GM23248 (cell line): ENCODE measurements around the gene YY2. TPM values are rescaled to one million over a fixed set of nuclear protein-coding genes. Genes with fewer than 3 reads are reported as not detected.

ENCODE experiments used
- DNase-seq: peaks from one replicate; pipeline ENCODE4 v3.0.0-alpha.2; 2015
- H2AFZ ChIP-seq: fragments of 200-600 bp; sonication (generic); 2 replicates; pipeline ENCODE4 v1.6.1; 2016; ENCODE audit warnings: antibody characterized with exemption
- H3F3A ChIP-seq: fragments of 200-600 bp; sonication (generic); 2 replicates; pipeline ENCODE4 v1.6.1; 2016; ENCODE audit warnings: mild to moderate bottlenecking, antibody characterized with exemption, mixed run types; ENCODE audit not compliant: insufficient read depth
- H3K27ac ChIP-seq: fragments of 200-600 bp; sonication (generic); 2 replicates; pipeline ENCODE4 v1.5.1; 2016; ENCODE audit warnings: mild to moderate bottlenecking
- H3K27me3 ChIP-seq: fragments of 200-600 bp; sonication (generic); replicated peaks from 2 replicates; pipeline ENCODE4 v1.6.1; 2016; ENCODE audit warnings: mild to moderate bottlenecking; ENCODE audit not compliant: insufficient read depth
- H3K36me3 ChIP-seq: fragments of 200-600 bp; sonication (generic); 2 replicates; pipeline ENCODE4 v1.6.1; 2016; ENCODE audit warnings: low read depth, mild to moderate bottlenecking
- H3K4me1 ChIP-seq: fragments of 200-600 bp; sonication (generic); 2 replicates; pipeline ENCODE4 v1.6.1; 2016; ENCODE audit warnings: mild to moderate bottlenecking; ENCODE audit not compliant: insufficient read depth
- H3K4me2 ChIP-seq: fragments of 200-600 bp; sonication (generic); one replicate; pipeline ENCODE4 v1.6.1; 2016; ENCODE audit warnings: mild to moderate bottlenecking; ENCODE audit not compliant: unreplicated experiment
- H3K4me3 ChIP-seq: fragments of 200-600 bp; sonication (generic); 2 replicates; pipeline ENCODE4 v1.5.1; 2016; ENCODE audit warnings: mild to moderate bottlenecking
- H3K79me2 ChIP-seq: fragments of 200-600 bp; sonication (generic); 2 replicates; pipeline ENCODE4 v1.6.1; 2016; ENCODE audit warnings: mild to moderate bottlenecking; ENCODE audit not compliant: insufficient read depth
- H3K9ac ChIP-seq: fragments of 200-600 bp; sonication (generic); 2 replicates; pipeline ENCODE4 v1.6.1; 2016; ENCODE audit warnings: mild to moderate bottlenecking
- H3K9me2 ChIP-seq: fragments of 200-600 bp; sonication (generic); 2 replicates; pipeline ENCODE4 v1.6.1; 2016; ENCODE audit warnings: mixed run types, mild to moderate bottlenecking, moderate library complexity; ENCODE audit not compliant: insufficient read depth
- H3K9me3 ChIP-seq: fragments of 200-600 bp; sonication (generic); one replicate; pipeline ENCODE4 v1.6.1; 2017; ENCODE audit warnings: low read depth
- H4K20me1 ChIP-seq: fragments of 200-600 bp; sonication (generic); 2 replicates; pipeline ENCODE4 v1.6.0; 2016; ENCODE audit not compliant: insufficient read depth
- EZH2 ChIP-seq: fragments of 200-600 bp; sonication (generic); IDR thresholded peaks from 2 replicates; pipeline ENCODE4 v1.6.1; 2018; ENCODE audit warnings: antibody characterized with exemption, mild to moderate bottlenecking; ENCODE audit not compliant: insufficient read depth, poor library complexity, severe bottlenecking
- EZH2phosphoT487 ChIP-seq: fragments of 200-600 bp; sonication (generic); IDR thresholded peaks from 2 replicates; pipeline ENCODE4 v1.6.1; 2018; ENCODE audit warnings: antibody characterized with exemption, moderate library complexity, mild to moderate bottlenecking, low read depth; ENCODE audit not compliant: insufficient read depth
- WGBS, 2 experiments: methylation state at CpG; one replicate each; pipeline ENCODE4 v1.1.6; 2015 to 2017; ENCODE audit warnings: low lambda C conversion rate in 2 of 2, low coverage in 1 of 2; ENCODE audit errors: missing lambda C conversion rate in 2 of 2; 5-methylcytosine and 5-hydroxymethylcytosine counted together
- in situ Hi-C: fragments of 300-500 bp; cut with MboI; formaldehyde crosslinking; loops from 2 replicates; pipeline ENCODE4 v1.15.0; 2020
- polyA plus RNA-seq: library from polyadenylated mRNA; unstranded; fragments of >200 nt; fragmentation: Nextera tagmentation; extraction: Ambion mirVana; gene quantifications from 2 replicates; pipeline ENCODE4 v1.2.1, GENCODE V29; 2016
- small RNA-seq: library from RNA; depleted of rRNA; stranded (forward); fragments of <200 nt; gene quantifications from one replicate; pipeline ENCODE3, GENCODE V24; 2014; ENCODE audit warnings: low read depth, low replicate concordance
- total RNA-seq: library from RNA; depleted of rRNA; stranded (reverse); fragments of >200 nt; shearing (Covaris generic); gene quantifications from 2 replicates; pipeline ENCODE4 v1.2.3, GENCODE V29; 2014; rRNA removed

Gene YY2
- total and polyA plus RNA-seq, 2 experiments from 2014 or later, result 1.4 to 1.9 TPM

DNA sequence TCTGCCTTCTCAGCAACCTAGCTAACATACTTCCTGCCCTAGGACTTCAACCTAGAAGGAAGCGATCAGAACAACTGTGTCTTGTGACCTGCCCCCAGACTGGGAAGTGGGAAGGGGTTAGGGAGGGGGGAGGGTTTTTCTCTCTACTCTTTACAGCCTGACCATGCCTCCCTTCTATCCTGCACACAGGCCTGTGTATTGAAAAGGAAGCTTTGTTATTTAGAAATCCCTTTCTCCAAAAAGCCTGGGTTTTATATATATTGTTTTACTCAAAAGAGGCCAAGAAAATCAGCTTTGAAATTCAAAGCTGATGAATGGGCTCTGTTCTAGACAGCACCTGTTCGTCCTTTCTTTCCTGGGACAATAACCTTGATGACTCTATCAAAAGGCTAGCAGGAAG, 49.5 kb downstream of the YY2 start:
- no peaks in the 10 kb centered on the region for H3K36me3 ChIP-seq
- in situ Hi-C loops, result no loop called here
- H3K27ac ChIP-seq, result no peak overlapping the region
- H3K79me2 ChIP-seq, result no peaks in the 10 kb centered on the region
- H2AFZ ChIP-seq, result no peak overlapping the region
- H3K9ac ChIP-seq, result no peak overlapping the region
- H3K9me3 ChIP-seq, result no peaks in the 10 kb centered on the region
- H3K9me2 ChIP-seq, result no peaks in the 10 kb centered on the region
- WGBS, 2 experiments, result 81 to 94% methylated on average over 1 to 2 of the region's 2 CpGs
- TF ChIP-seq EZH2phosphoT487 (no peak), EZH2 (no peak)
- no peaks in the 10 kb centered on the region for H3K27me3 ChIP-seq
- no peaks in the 10 kb centered on the region for H4K20me1 ChIP-seq
- H3K4me3 ChIP-seq, result no peak overlapping the region
- no peak overlapping the region for H3K4me2 ChIP-seq
- H3F3A ChIP-seq, result no peaks in the 10 kb centered on the region
- no peak for DNase-seq
- H3K4me1 ChIP-seq, result no peaks in the 10 kb centered on the region

GRCh38 chrX:21905953-21906352, 50.2 kb downstream of the YY2 start:
- H3K27ac ChIP-seq, result no peak overlapping the region
- no peak overlapping the region for H3K4me3 ChIP-seq
- H3K9ac ChIP-seq, result no peak overlapping the region
- no peak for DNase-seq
- H3K4me2 ChIP-seq, result no peak overlapping the region
- H3K36me3 ChIP-seq, result no peaks in the 10 kb centered on the region
- no peaks in the 10 kb centered on the region for H3F3A ChIP-seq
- no peaks in the 10 kb centered on the region for H3K4me1 ChIP-seq
- no peaks in the 10 kb centered on the region for H3K9me3 ChIP-seq
- H3K79me2 ChIP-seq, result no peaks in the 10 kb centered on the region
- H4K20me1 ChIP-seq, result no peaks in the 10 kb centered on the region
- H3K9me2 ChIP-seq, result no peaks in the 10 kb centered on the region
- no peaks in the 10 kb centered on the region for H3K27me3 ChIP-seq
- in situ Hi-C loops, result no loop called here
- H2AFZ ChIP-seq, result no peak overlapping the region
- WGBS, 2 experiments, result 94 to 98% methylated on average over 3 of the region's 3 CpGs
- no peak for TF ChIP-seq EZH2phosphoT487

GRCh38 chrX:21907260-21907659, 51.5 kb downstream of the YY2 start:
- no peaks in the 10 kb centered on the region for H3K79me2 ChIP-seq
- no peaks in the 10 kb centered on the region for H3K9me2 ChIP-seq
- H3K36me3 ChIP-seq, result no peaks in the 10 kb centered on the region
- in situ Hi-C loops, result no loop called here
- no peaks in the 10 kb centered on the region for H3K4me1 ChIP-seq
- no peak overlapping the region for H3K9ac ChIP-seq
- no peak overlapping the region for H2AFZ ChIP-seq
- no peaks in the 10 kb centered on the region for H3K27me3 ChIP-seq
- H3K4me2 ChIP-seq, result no peak overlapping the region
- WGBS, 2 experiments, result 10 to 17% methylated on average over 1 of the region's 1 CpG
- no peak overlapping the region for H3K27ac ChIP-seq
- TF ChIP-seq EZH2phosphoT487 (no peak), EZH2 (no peak)
- H3K9me3 ChIP-seq, result no peaks in the 10 kb centered on the region
- no peak overlapping the region for H3K4me3 ChIP-seq
- H4K20me1 ChIP-seq, result no peaks in the 10 kb centered on the region
- H3F3A ChIP-seq, result no peaks in the 10 kb centered on the region
- DNase-seq, result no peak

Small RNA genes within 50 kb of the gene (small RNA-seq; reads per million reads assigned to genes)
- gene U73479.1, result not detected

Other genes with a start within 250 kb of the YY2 start
- not detected in 2 replicates for gene KLHL34, start 197.7 kb upstream of the YY2 start, total RNA-seq
- not detected in 2 replicates for gene KLHL34, start 197.7 kb upstream of the YY2 start, polyA plus RNA-seq
- not detected in 2 replicates for gene SMPX, start 97.9 kb upstream of the YY2 start, total RNA-seq
- not detected in 2 replicates for gene SMPX, start 97.9 kb upstream of the YY2 start, polyA plus RNA-seq
- gene MBTPS2, start 16.4 kb upstream of the YY2 start, total RNA-seq, result 9.2 and 11.7 TPM in 2 replicates
- gene MBTPS2, start 16.4 kb upstream of the YY2 start, polyA plus RNA-seq, result 24.0 and 25.5 TPM in 2 replicates
- 159 and 162 TPM in 2 replicates for gene SMS, start 84.7 kb downstream of the YY2 start, total RNA-seq
- 156 and 166 TPM in 2 replicates for gene SMS, start 84.7 kb downstream of the YY2 start, polyA plus RNA-seq
- 0.63 and 0.65 TPM in 2 replicates for gene PHEX, start 176.3 kb downstream of the YY2 start, total RNA-seq
- 0.49 and 0.64 TPM in 2 replicates for gene PHEX, start 176.3 kb downstream of the YY2 start, polyA plus RNA-seq